GM21825 (cell line): Measurements from ENCODE around the gene KRTAP9-3.
"Not testable (repeated sequence)": the region's sequence is repeated elsewhere in the genome, so short reads cannot be mapped to it uniquely, and the experiment has no call there.

Experiments used
- ATAC-seq: cut with Tn5 transposase; IDR thresholded peaks from one replicate; pipeline ENCODE4 v1.9.1; 2021; ENCODE audit warnings: mild to moderate bottlenecking, moderate library complexity; ENCODE audit not compliant: unreplicated experiment

The KRTAP9-3 gene

GRCh38 chr17:41232399-41233105, at the start of gene KRTAP9-3:
Gene KRTAP9-3, plus strand, starts transcription at chr17:41232449. Its CDS starts 53 bp downstream, at chr17:41232502.
- ATAC-seq = not testable (repeated sequence)

GRCh38 chr17:41184480-41184961, 47.7 kb upstream of the KRTAP9-3 start, which contains the start of gene KRTAP4-1:
Gene KRTAP4-1, minus strand, starts transcription at chr17:41184911. Its CDS starts 57 bp downstream, at chr17:41184854.
- no peak for ATAC-seq

- ATAC-seq = no peak
Observed at GRCh38 chr17:41185001-41185400, 47.2 kb upstream of the KRTAP9-3 start.

GRCh38 chr17:41186872-41187271, 45.4 kb upstream of the KRTAP9-3 start:
- ATAC-seq = no peak

- not testable (repeated sequence) for ATAC-seq
Observed at GRCh38 chr17:41189837-41190318, 42.4 kb upstream of the KRTAP9-3 start, which contains the start of gene KRTAP9-1. Gene KRTAP9-1, plus strand, starts transcription at chr17:41189887. Its CDS starts 0 bp downstream, at chr17:41189887.

GRCh38 chr17:41190328-41190727, 41.9 kb upstream of the KRTAP9-3 start:
- no peak for ATAC-seq

- ATAC-seq = no peak
Observed at GRCh38 chr17:41196068-41196467, 36.2 kb upstream of the KRTAP9-3 start.

- no peak for ATAC-seq
Observed at GRCh38 chr17:41199421-41200078, 32.7 kb upstream of the KRTAP9-3 start.

- no peak for ATAC-seq
Observed at GRCh38 chr17:41211845-41212466, 20.3 kb upstream of the KRTAP9-3 start.

GRCh38 chr17:41212524-41213169, 19.6 kb upstream of the KRTAP9-3 start:
- ATAC-seq = no peak

GRCh38 chr17:41215681-41216080, 16.6 kb upstream of the KRTAP9-3 start:
- no peak for ATAC-seq

- ATAC-seq = no peak
Observed at GRCh38 chr17:41223821-41224220, 8.4 kb upstream of the KRTAP9-3 start.

GRCh38 chr17:41226051-41226450, 6.2 kb upstream of the KRTAP9-3 start:
- ATAC-seq = no peak

GRCh38 chr17:41226598-41227095, 5.6 kb upstream of the KRTAP9-3 start, which contains the start of gene KRTAP9-2:
Gene KRTAP9-2, plus strand, starts transcription at chr17:41226648. Its CDS starts 7 bp downstream, at chr17:41226655.
- ATAC-seq = not testable (repeated sequence)

GRCh38 chr17:41230094-41230493, 2.2 kb upstream of the KRTAP9-3 start:
- no peak for ATAC-seq

- no peak for ATAC-seq
Observed at GRCh38 chr17:41231731-41232130, 518 bp upstream of the KRTAP9-3 start.

GRCh38 chr17:41237116-41237515, 4.9 kb downstream of the KRTAP9-3 start:
- ATAC-seq = not testable (repeated sequence)

GRCh38 chr17:41237949-41238437, 5.7 kb downstream of the KRTAP9-3 start, which contains the start of gene KRTAP9-8:
Gene KRTAP9-8, plus strand, starts transcription at chr17:41237999. Its CDS starts 53 bp downstream, at chr17:41238052.
- not testable (repeated sequence) for ATAC-seq

- ATAC-seq = not testable (repeated sequence)
Observed at GRCh38 chr17:41246995-41247787, 14.9 kb downstream of the KRTAP9-3 start.
